DMS53 (cell line): ENCODE data around the gene PTPN13.
A peak's percentile ranks its signal among the peaks of the same experiment; 100 is the strongest.

ENCODE experiments used
- DNase-seq: peaks from one replicate; lab custom pipeline; 2025; lab: John Stamatoyannopoulos, UW

The PTPN13 gene

GRCh38 chr4:86819561-86819960, 225.4 kb downstream of the PTPN13 start:
- DNase-seq = no peak

GRCh38 chr4:86821151-86821550, 227.0 kb downstream of the PTPN13 start:
- DNase-seq = no peak

- DNase-seq = no peak
Observed at GRCh38 chr4:86822136-86822535, 228.0 kb downstream of the PTPN13 start.

- no peak for DNase-seq
Observed at GRCh38 chr4:86825511-86825910, 231.4 kb downstream of the PTPN13 start.

- peak; percentile 47 for DNase-seq
Observed at GRCh38 chr4:86831262-86832130, 237.4 kb downstream of the PTPN13 start.

- no peak for DNase-seq
Observed at GRCh38 chr4:86833615-86834014, 239.5 kb downstream of the PTPN13 start.

- DNase-seq = no peak
Observed at GRCh38 chr4:86834901-86835300, 240.8 kb downstream of the PTPN13 start.

- no peak for DNase-seq
Observed at GRCh38 chr4:86835677-86836076, 241.6 kb downstream of the PTPN13 start.

- no peak for DNase-seq
Observed at GRCh38 chr4:86837691-86838503, 243.8 kb downstream of the PTPN13 start.

GRCh38 chr4:86840858-86841257, 246.7 kb downstream of the PTPN13 start:
- no peak for DNase-seq

GRCh38 chr4:86841309-86841708, 247.2 kb downstream of the PTPN13 start:
- DNase-seq = no peak

GRCh38 chr4:86845593-86845992, 251.5 kb downstream of the PTPN13 start:
- no peak for DNase-seq

GRCh38 chr4:86846921-86847320, 252.8 kb downstream of the PTPN13 start:
- DNase-seq = no peak

- DNase-seq = no peak
Observed at GRCh38 chr4:86847571-86847970, 253.5 kb downstream of the PTPN13 start.

- DNase-seq = no peak
Observed at GRCh38 chr4:86848136-86848535, 254.0 kb downstream of the PTPN13 start.

GRCh38 chr4:86848732-86849619, 254.9 kb downstream of the PTPN13 start, which contains the start of gene SLC10A6:
SLC10A6 (minus strand) TSS chr4:86849384; CDS start chr4:86849115, 269 bp downstream.
- DNase-seq = no peak

- DNase-seq = no peak
Observed at GRCh38 chr4:86853209-86853608, 259.1 kb downstream of the PTPN13 start.

GRCh38 chr4:86855572-86855971, 261.5 kb downstream of the PTPN13 start:
- DNase-seq = peak; percentile 83

- DNase-seq = no peak
Observed at GRCh38 chr4:86856896-86857295, 262.8 kb downstream of the PTPN13 start.

- DNase-seq = no peak
Observed at GRCh38 chr4:86857341-86858052, 263.4 kb downstream of the PTPN13 start.
